Bone marrow (tissue), 2 donors: ENCODE results near the gene GDF9.
"Not testable (repeated sequence)": the region's sequence is repeated elsewhere in the genome, so short reads cannot be mapped to it uniquely, and the experiment has no call there.

Source experiments
- DNase-seq, 2 donors: peaks; one replicate each; lab custom pipeline; 2025; lab: John Stamatoyannopoulos, UW

GDF9 gene

DNA sequence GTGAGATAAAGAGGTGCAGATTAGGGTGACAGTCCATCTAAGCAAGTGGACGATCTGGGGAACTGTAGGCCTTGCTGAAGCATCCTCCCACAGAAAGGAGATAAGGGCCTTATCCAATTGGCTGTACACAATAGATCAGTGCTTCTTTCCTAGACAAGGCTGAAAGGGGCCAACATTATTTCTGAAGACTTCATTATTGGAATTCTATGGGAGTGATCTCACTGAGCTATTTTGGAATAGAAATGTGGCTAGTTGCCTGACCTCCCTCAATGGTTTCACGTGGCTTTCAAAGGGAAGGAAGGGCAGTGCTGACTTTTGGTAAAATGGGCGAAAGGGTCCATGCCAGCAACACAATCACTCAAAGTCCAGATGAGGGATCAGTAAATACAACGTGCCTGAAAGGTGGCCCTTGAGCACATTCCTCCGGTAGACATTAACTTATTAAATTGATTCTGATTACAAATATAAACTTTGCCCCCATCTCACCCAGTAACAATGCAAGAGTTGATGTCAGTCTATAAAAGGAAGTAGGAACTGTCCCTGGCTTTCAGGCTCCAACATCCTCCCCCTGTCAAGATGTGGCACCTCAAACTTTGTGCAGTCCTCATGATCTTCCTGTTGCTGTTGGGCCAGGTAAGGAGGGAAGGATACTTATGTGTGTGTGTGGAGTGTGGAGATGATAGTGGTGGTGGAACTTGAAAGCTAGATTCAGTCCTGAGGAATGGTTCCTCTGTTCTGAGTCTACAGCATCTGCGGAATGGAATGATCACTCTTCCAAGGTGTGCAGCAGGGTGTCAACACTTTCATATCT, 7.1 kb upstream of the GDF9 start, which contains the start of gene LEAP2:
Gene LEAP2 (plus strand): TSS at position 550 of the 811 bp plus-strand sequence. CDS start 27 bp downstream, at position 577.
- no peak for DNase-seq

- DNase-seq: no peak
These were observed 6.5 kb upstream of the GDF9 start for GRCh38 chr5:132872788-132873118.

- no peak for DNase-seq
These were observed 5.4 kb upstream of the GDF9 start for GRCh38 chr5:132871459-132872284.

DNA sequence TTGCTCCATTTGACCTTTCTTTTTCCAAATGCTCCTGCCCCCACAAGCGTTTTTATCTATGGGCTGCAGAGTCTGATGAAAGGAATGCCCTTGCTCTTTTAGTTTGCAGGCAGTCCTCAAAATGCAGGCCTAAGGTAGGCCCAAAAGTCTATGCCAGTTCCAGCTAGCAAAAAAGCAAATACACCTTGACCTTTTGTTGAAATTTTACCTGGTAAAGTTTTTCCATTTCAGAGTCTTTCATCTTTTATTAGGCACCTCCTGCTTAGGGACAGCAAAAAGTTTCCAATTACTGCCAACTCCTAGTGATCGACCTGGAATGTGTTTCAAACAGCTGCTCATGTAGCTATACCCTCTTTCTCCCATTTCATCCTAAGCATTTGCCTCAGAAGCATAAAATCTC, 4.5 kb upstream of the GDF9 start:
- no peak for DNase-seq

GRCh38 chr5:132868754-132869153, 2.5 kb upstream of the GDF9 start:
- DNase-seq: no peak

- no peak for DNase-seq
These were observed 780 bp upstream of the GDF9 start for GRCh38 chr5:132867046-132867451.

GRCh38 chr5:132865668-132866341, 464 bp downstream of the GDF9 start:
- DNase-seq: no peak

- no peak for DNase-seq
These were observed 5.5 kb downstream of the GDF9 start for GRCh38 chr5:132860742-132861141.

GRCh38 chr5:132859889-132860437, 6.3 kb downstream of the GDF9 start:
- DNase-seq: no peak

DNA sequence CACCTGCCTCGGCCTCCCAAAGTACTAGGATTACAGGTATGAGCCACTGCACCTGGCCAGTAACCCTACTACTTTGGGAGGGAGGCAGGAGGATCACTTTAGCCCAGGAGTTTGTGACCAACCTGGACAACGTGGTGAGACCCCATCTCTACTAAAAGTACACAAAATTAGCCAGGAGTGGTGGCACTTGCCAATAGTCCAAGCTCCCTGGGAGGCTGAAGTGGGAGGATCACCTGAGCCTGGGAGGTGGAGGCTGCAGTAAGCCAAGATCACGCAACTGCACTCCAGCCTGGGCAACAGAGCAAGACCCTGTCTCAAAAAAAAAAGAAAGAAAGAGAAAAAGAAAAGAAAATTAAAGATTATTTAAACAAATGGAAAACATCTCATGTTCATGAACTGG, 10.3 kb downstream of the GDF9 start:
- no peak for DNase-seq

DNA sequence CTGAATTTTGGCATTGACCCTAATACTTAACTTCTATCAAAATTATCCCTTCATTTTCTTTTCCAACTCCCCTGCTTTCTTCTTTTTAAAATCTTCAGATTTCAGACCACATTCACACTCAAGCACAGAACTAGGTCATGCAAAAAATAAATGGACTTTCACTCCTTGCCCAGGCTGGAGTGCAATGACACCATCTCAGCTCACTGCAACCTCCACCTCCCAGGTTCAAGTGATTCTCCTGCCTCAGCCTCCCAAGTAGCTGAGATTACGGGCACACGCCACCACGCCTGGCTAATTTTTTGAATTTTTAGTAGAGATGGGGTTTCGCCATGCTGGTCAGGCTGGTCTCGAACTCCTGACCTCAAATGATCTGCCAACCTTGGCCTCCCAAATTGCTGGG, 11.3 kb downstream of the GDF9 start:
- DNase-seq: not testable (repeated sequence)

DNA sequence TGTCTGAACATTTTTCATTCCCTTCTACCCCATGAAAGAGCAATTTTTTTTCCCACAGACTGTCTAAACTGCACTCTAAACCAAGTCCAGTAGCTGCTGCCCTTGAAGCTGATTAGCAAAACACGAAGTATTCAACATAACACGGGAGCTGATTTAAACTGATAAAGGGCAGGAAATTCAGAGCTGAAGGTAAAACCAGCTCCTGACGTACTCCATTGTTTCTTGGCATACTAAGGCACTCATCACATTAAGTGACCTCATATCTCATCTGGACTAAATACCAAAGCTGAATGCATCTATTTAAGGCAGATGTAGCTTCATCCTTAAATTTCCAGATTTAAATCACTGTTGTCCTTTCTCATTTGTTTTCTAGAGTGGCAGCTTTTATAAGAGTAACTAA, 12.0 kb downstream of the GDF9 start:
- DNase-seq: no peak

DNA sequence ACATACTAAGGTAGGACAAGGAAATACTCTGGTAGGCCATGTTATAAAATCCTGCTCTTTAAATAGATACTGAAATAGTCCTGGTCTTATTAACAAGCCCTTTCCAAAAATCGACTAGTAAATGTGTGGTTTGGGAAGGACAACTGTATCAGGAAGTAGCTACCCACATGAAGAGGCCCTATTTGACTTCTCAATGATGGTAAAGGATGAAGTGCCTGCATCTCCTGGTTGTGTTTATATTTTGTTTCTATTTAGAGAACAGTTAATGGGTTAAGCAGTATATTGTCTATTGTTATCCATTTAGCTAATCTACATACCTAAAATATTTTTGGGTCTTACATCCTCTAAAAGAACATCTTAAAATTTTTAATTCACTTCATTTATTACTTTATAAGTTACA, 12.5 kb downstream of the GDF9 start:
- DNase-seq: no peak

GRCh38 chr5:132853323-132853722, 12.9 kb downstream of the GDF9 start:
- no peak for DNase-seq

DNA sequence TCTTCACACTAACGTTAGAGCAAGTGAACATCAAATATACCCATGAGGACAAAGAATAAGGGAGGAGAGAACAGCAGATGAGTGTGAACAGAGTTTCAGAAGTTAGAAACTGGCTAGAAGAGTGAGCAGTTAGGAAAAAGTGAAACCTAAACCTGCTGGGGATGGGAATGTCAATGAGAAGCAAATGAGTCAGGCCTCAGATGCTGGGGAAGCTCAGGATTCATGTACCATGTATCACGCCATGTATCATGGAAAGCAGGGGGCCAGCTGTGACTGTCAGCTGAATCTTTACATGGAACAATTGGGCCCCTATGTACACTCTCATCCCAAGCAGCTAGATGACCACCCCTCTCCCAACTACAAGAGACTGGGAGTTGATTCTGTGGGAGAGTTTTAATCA, 16.2 kb downstream of the GDF9 start:
- no peak for DNase-seq

- no peak for DNase-seq
These were observed 16.9 kb downstream of the GDF9 start for GRCh38 chr5:132849347-132849746.

- DNase-seq: no peak
These were observed 18.0 kb downstream of the GDF9 start for GRCh38 chr5:132848270-132848669.

- DNase-seq: no peak
These were observed 25.0 kb downstream of the GDF9 start for GRCh38 chr5:132841305-132841704.

DNA sequence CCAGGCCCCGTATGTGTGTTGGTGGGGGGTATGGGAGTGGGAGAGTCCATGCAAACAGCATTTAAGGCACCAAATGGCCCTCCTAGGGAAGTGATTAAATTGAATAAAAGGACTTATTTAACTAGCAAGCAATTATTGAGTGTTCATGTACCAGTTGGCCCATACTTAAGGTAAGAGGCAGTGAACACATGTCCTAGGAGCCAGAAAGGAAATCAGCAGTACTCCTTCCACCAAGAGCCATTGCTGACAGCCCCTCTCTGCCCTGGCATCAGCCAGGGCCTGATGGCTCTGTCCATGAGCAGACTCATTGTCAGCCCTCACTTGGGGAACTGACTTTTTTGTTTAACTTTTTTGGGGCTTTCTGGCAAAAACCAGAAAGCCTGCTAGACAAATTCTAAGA, 25.4 kb downstream of the GDF9 start:
- DNase-seq: no peak

DNA sequence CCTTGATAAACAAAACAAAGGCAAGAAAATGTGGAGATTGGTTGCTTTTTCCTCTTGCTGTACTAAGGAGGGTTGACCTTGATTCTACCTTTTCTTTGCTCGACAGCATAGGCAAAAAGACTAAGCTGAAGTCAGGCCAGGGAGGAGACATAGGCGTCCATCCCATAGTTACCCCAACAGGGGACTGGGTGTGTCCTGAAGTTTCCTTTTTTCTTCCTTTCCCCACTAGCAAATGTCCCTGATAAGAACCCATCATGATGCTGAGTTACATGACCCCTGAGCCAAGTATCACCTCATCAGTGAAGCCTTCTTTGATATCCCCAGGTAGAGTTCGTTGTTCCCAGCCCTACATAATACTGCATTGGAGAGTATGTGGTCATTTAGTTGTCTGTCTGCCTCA, 26.0 kb downstream of the GDF9 start:
- DNase-seq: no peak

DNA sequence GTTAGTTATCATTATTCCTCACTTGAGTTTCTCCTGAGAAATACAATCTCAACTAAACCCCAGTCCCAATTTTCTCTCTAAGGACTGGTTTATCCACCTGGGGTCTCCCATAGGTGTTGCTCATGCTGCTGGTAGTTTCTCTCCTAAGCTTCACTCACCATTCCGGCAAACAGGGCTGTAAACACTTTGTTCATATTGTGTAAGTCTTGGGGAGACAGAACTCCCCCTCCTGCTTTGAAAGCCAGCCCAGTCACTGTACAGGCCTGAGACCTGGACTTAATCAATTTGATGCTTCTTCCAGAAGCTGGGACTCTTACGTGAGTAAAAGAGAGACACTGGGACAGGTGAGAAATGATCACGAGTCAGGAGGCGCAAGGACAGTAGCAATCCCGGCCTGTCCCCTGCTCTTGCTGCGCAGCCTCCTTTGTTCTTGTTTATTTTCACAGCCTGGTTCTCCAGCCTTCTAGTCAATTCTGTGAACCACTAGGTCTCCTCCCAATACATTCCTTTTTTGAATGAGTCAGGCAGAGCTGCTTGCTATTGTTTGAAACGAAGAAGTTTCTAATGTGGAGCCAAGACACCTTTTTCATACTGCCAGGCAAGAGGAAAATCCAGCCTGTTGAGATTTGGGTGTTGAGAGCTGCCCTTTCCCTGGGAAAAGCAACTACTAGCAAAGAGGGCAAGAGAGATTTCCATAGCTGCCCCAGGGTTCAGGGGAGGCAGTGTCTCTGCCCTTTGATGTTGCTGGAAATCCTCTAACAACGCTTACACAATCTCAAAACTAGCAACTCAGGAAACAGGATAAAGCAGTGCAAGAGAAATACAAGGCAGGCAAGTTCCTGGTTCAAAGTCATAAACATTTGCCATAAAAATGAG, 26.6 kb downstream of the GDF9 start:
- DNase-seq: no peak
